Lung (tissue), 12 donors: ENCODE data around the gene CHPF. TPM values are rescaled to one million over a fixed set of nuclear protein-coding genes. Genes with fewer than 3 reads are reported as not detected.

ENCODE experiments used
- ATAC-seq: fragments of 200-7000 bp; cut with Tn5 transposase; one replicate; pipeline ENCODE4 v1.9.1; 2020; ENCODE audit warnings: moderate number of reproducible peaks; ENCODE audit not compliant: insufficient read depth, low FRiP score
- DNase-seq, 3 donors: peaks; one replicate each; pipeline ENCODE4 v3.0.0-alpha.2; 2013 to 2017
- H3K27ac ChIP-seq, 2 donors: one replicate each; pipeline ENCODE4 v1.5.1; 2013; ENCODE audit warnings: mild to moderate bottlenecking in 2 of 2, moderate library complexity in 2 of 2, control low read depth in 1 of 2, inconsistent platforms in 1 of 2, low read depth in 1 of 2, low read length in 1 of 2
- H3K27me3 ChIP-seq, 3 donors: one replicate each; pipeline ENCODE4 v1.5.1; 2013; ENCODE audit warnings: low read length in 2 of 3; ENCODE audit not compliant: control insufficient read depth in 3 of 3, insufficient read depth in 3 of 3
- H3K36me3 ChIP-seq, 4 donors: one replicate each; pipeline ENCODE4 v1.5.1; 2013; ENCODE audit warnings: low read length in 4 of 4, mild to moderate bottlenecking in 1 of 4, moderate library complexity in 1 of 4; ENCODE audit not compliant: control insufficient read depth in 4 of 4, insufficient read depth in 4 of 4
- H3K4me1 ChIP-seq, 5 donors: one replicate each; pipeline ENCODE4 v1.5.1; 2013; ENCODE audit warnings: low read length in 5 of 5, mild to moderate bottlenecking in 2 of 5, moderate library complexity in 1 of 5; ENCODE audit not compliant: control insufficient read depth in 5 of 5, insufficient read depth in 5 of 5
- H3K4me3 ChIP-seq: one replicate; pipeline ENCODE4 v1.5.1; 2013; ENCODE audit warnings: mild to moderate bottlenecking, control low read depth, moderate library complexity
- H3K9ac ChIP-seq, 2 donors: one replicate each; pipeline ENCODE4 v1.5.1; 2013; ENCODE audit warnings: low read length in 2 of 2, control low read depth in 1 of 2; ENCODE audit not compliant: insufficient read depth in 1 of 2
- H3K9me3 ChIP-seq, 4 donors: one replicate each; pipeline ENCODE4 v1.5.1; 2013; ENCODE audit warnings: low read length in 3 of 4, mild to moderate bottlenecking in 1 of 4, moderate library complexity in 1 of 4; ENCODE audit not compliant: control insufficient read depth in 4 of 4, insufficient read depth in 3 of 4
- WGBS, 2 donors: extraction: QIAGEN DNeasy Blood & Tissue Kit; methylation state at CpG; one replicate each; pipeline ENCODE4 v1.1.7; 2013; 5-methylcytosine and 5-hydroxymethylcytosine counted together
- polyA plus RNA-seq, 2 donors: library from polyadenylated mRNA; stranded (reverse); fragments of 200-250 nt; gene quantifications; one replicate each; pipeline ENCODE4 v1.2.1, GENCODE V29; 2013
- total RNA-seq, 2 donors: library from RNA; depleted of rRNA in 1 of 2; stranded (reverse); fragments of >200 nt in 1 of 2; gene quantifications; one replicate each; pipeline ENCODE4 v1.2.1, GENCODE V29; 2014 to 2021
- TF ChIP-seq, protein P1 (sequence below): IDR thresholded peaks from 2 replicates; pipeline ENCODE4 v1.5.1; 2012; ENCODE audit warnings: mild to moderate bottlenecking; ENCODE audit errors: control extremely low read depth, extremely low read depth
- donor health status: control.
- donor health status: control.
- donor health status: Bipolar disorder and iron deficiency.
- donor health status: healthy.
- donor health status: DM: yes; HTN: yes; CAD: no.

Gene CHPF
- total and polyA plus RNA-seq, 4 donors = 42.7 to 89.6 (median 58.1) TPM

DNA sequence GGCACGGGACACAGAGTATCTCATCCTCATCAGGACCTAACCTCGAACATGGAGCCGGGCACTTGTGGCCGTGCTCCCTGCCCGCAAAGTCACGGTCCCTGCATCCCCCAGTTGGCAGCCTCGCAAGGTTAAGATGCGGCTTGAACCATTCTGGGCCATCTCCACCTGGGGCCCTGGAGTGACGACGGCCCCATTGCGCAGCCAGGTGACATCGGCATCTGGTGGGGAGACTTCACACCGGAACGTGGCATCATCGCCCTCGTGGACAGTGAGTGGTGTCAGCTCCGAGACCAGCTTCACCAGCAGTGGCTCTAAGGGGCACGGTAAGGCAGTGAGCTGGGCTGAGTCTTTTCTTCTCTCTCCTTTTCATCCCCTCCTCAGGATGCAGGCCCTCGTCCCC is 12.8 kb upstream of the CHPF start:
- peaks cover 0 to 5% (median 3%) of the 10 kb centered on the region in 3 donors for H3K27me3 ChIP-seq
- WGBS, 2 donors = 93 to 97% methylated on average over 19 of the region's 19 CpGs
- DNase-seq (no peak), ATAC-seq (no peak)
- TF ChIP-seq, protein P1, sequence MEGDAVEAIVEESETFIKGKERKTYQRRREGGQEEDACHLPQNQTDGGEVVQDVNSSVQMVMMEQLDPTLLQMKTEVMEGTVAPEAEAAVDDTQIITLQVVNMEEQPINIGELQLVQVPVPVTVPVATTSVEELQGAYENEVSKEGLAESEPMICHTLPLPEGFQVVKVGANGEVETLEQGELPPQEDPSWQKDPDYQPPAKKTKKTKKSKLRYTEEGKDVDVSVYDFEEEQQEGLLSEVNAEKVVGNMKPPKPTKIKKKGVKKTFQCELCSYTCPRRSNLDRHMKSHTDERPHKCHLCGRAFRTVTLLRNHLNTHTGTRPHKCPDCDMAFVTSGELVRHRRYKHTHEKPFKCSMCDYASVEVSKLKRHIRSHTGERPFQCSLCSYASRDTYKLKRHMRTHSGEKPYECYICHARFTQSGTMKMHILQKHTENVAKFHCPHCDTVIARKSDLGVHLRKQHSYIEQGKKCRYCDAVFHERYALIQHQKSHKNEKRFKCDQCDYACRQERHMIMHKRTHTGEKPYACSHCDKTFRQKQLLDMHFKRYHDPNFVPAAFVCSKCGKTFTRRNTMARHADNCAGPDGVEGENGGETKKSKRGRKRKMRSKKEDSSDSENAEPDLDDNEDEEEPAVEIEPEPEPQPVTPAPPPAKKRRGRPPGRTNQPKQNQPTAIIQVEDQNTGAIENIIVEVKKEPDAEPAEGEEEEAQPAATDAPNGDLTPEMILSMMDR = no peak
- peaks cover 0 to 15% (median 3%) of the 10 kb centered on the region in 5 donors for H3K4me1 ChIP-seq
- H3K36me3 ChIP-seq = peaks cover 0 to 4% (median under 1%) of the 10 kb centered on the region in 4 donors
- H3K9me3 ChIP-seq = peaks cover 0 to 2% (median 0%) of the 10 kb centered on the region in 4 donors
- no peak overlapping the region for H3K9ac ChIP-seq
- no peak overlapping the region for H3K27ac ChIP-seq
- H3K4me3 ChIP-seq = no peak overlapping the region

DNA sequence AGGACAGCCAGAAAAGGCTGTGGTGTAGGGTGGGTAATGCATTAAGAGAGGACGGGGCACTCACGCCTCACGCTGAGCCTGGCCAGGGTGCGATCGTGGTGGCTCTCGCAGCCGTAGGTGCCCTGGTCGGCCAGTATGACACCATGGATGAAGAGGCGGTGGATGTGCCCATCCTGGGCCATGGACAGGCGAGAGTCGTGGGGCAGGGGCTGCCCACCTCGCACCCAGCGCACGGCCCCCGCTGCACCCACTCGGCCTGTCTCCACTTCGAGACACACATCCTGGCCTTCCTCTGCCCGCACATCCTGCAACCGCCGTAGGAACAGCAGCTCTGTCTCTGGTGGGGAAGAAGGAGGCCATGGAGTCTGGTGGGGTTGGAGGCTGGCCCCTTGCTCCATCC is 12.3 kb upstream of the CHPF start:
- H3K4me1 ChIP-seq = peaks cover 0 to 14% (median 3%) of the 10 kb centered on the region in 5 donors
- H3K9ac ChIP-seq = no peak overlapping the region
- peaks cover 0 to 2% (median 0%) of the 10 kb centered on the region in 4 donors for H3K9me3 ChIP-seq
- TF ChIP-seq, protein P1 = no peak
- H3K36me3 ChIP-seq = peaks cover 0 to 4% (median under 1%) of the 10 kb centered on the region in 4 donors
- peaks cover 0 to 5% (median 3%) of the 10 kb centered on the region in 3 donors for H3K27me3 ChIP-seq
- ATAC-seq (no peak), DNase-seq (no peak)
- no peak overlapping the region for H3K27ac ChIP-seq
- H3K4me3 ChIP-seq = no peak overlapping the region
- 89 to 97% methylated on average over 20 of the region's 20 CpGs for WGBS, 2 donors

DNA sequence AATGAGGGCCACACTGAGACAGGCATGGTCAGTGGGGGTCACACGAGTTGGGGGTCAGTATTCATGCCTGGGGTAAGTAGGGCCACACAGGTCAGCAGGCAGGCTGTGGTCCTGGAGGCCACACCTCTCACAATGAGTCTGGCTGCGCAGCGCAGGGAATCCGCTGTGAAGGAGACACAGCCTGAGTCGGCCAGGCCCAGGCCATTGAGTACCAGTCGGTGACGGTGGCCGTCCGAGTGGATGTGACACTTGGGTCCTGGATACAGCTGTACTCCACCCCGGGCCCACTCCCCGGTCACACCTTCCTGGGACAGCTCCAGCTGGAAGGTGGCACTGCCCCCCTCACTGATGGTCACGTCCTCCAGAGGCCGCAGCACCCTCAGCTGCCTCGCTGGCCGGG is 10.7 kb upstream of the CHPF start:
- H3K4me1 ChIP-seq = peaks cover 0 to 10% (median 3%) of the 10 kb centered on the region in 5 donors
- WGBS, 2 donors = 94 to 95% methylated on average over 15 of the region's 15 CpGs
- H3K27me3 ChIP-seq = peaks cover 0 to 5% (median 3%) of the 10 kb centered on the region in 3 donors
- DNase-seq (no peak), ATAC-seq (no peak)
- no peak overlapping the region for H3K9ac ChIP-seq
- no peak overlapping the region for H3K27ac ChIP-seq
- TF ChIP-seq, protein P1 = no peak
- peaks cover 0 to 3% (median under 1%) of the 10 kb centered on the region in 4 donors for H3K36me3 ChIP-seq
- H3K9me3 ChIP-seq = peaks cover 0 to 2% (median 0%) of the 10 kb centered on the region in 4 donors
- no peak overlapping the region for H3K4me3 ChIP-seq
